Activated CD4-positive, alpha-beta memory T cell treated with anti-CD3 and anti-CD28 coated beads, Interleukin-2, amount 10 ng/mL, durations not matched to agents 7 days and 5 days (primary cell): ENCODE measurements around the gene IL16. TPM values are rescaled to one million over a fixed set of nuclear protein-coding genes. Genes with fewer than 3 reads are reported as not detected.
"Not testable (repeated sequence)": the region's sequence is repeated elsewhere in the genome, so short reads cannot be mapped to it uniquely, and the experiment has no call there.

Experiments
- CTCF ChIA-PET: fragments of 350-600 bp; sonication (Branson Sonifier 250); formaldehyde crosslinking; loops from one replicate; lab custom pipeline; 2021; ENCODE audit warnings: antibody characterized with exemption, inconsistent platforms; lab: Charles Lee
- POLR2A ChIA-PET: fragments of 350-600 bp; sonication (Branson Sonifier 250); formaldehyde crosslinking; loops from one replicate; lab custom pipeline; 2021; ENCODE audit warnings: antibody characterized with exemption; lab: Charles Lee
- DNase-seq: peaks from one replicate; pipeline ENCODE4 v3.0.0-alpha.2; 2020
- H3K27ac Mint-ChIP-seq: one replicate; pipeline ENCODE4 v1.8.0; 2021; ENCODE audit warnings: mild to moderate bottlenecking, mixed read lengths
- H3K27me3 Mint-ChIP-seq: one replicate; pipeline ENCODE4 v1.8.0; 2021; ENCODE audit warnings: mixed read lengths
- H3K36me3 Mint-ChIP-seq: one replicate; pipeline ENCODE4 v1.8.0; 2021; ENCODE audit warnings: low read depth, mixed read lengths
- H3K4me1 Mint-ChIP-seq: one replicate; pipeline ENCODE4 v1.8.0; 2021; ENCODE audit warnings: mixed read lengths
- H3K4me3 Mint-ChIP-seq: one replicate; pipeline ENCODE4 v1.8.0; 2021; ENCODE audit warnings: mild to moderate bottlenecking, mixed read lengths
- H3K9me3 Mint-ChIP-seq: one replicate; pipeline ENCODE4 v1.8.0; 2021; ENCODE audit warnings: mixed read lengths
- total RNA-seq, 2 experiments: library from RNA; stranded (reverse); gene quantifications; one replicate each; pipeline ENCODE4 v1.2.3, GENCODE V29; 2021

The IL16 gene
- total RNA-seq, 2 experiments from 2014 or later: 196 to 200 TPM

- CTCF ChIA-PET, POLR2A ChIA-PET: not testable (repeated sequence)
Observed at GRCh38 chr15:81331141-81331540, 134.5 kb downstream of the IL16 start.

DNA sequence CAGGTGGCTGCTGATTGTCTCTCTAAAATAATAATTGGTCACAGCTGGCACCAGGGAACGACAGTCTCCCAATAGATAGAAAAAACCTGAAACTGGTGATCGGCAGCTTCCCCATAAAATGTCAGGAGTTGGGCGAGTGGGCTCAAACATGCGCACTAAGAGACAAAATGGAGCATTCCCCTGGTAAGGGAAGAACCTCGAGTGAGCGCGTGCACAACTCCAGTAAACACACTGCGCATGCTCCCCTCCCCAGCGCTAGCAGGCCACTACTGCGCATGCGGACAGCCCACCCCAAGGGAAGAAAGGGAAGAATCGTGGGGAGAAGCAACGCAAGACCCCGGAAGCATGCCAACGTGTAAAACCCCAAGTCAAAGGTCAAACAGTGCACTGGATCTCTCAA is 134.9 kb downstream of the IL16 start:
- no peaks in the 10 kb centered on the region for H3K4me1 Mint-ChIP-seq
- H3K27ac Mint-ChIP-seq: no peak overlapping the region
- no peak overlapping the region for H3K4me3 Mint-ChIP-seq
- ChIA-PET CTCF (interaction anchor here (1.0 kb wide), 1 partner anchor 56 kb away, joined by 6 read pairs; no protein-coding TSS in a partner anchor), POLR2A (interaction anchor here (1.0 kb wide), 1 partner anchor 56 kb away, joined by 3 read pairs; no protein-coding TSS in a partner anchor)
- no peak for DNase-seq
- no peaks in the 10 kb centered on the region for H3K36me3 Mint-ChIP-seq
- no peaks in the 10 kb centered on the region for H3K9me3 Mint-ChIP-seq
- no peaks in the 10 kb centered on the region for H3K27me3 Mint-ChIP-seq

More at GRCh38 chr15:81331141-81331540, 134.5 kb downstream of the IL16 start:
- H3K27me3 Mint-ChIP-seq, H3K9me3 Mint-ChIP-seq, DNase-seq, H3K4me3 Mint-ChIP-seq, H3K4me1 Mint-ChIP-seq, H3K27ac Mint-ChIP-seq, H3K36me3 Mint-ChIP-seq: not testable (repeated sequence)

DNA sequence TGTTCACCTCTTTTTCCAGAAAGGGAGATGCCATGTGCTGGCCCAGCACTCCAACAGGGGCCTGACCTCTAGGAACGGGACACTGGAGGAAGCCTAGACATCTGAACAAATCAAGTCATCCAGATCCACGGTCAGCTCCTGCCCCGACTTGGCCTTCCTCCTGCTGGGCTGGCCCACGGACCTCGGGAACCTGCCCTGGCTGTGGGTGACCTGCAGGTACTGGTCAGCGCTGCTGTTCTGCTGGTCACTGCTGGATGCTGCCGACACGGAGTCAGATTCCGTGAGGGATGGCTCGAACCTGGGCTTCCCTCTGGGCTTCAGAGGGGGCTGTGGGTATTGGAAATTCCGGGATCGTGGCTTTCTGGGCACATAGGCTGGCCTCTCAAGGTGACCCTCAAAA is 135.6 kb downstream of the IL16 start:
- peaks cover 1% of the 10 kb centered on the region for H3K27me3 Mint-ChIP-seq
- POLR2A ChIA-PET: interaction anchor here (1.0 kb wide), 1 partner anchor 57 kb away, joined by 3 read pairs; no protein-coding TSS in a partner anchor

DNA sequence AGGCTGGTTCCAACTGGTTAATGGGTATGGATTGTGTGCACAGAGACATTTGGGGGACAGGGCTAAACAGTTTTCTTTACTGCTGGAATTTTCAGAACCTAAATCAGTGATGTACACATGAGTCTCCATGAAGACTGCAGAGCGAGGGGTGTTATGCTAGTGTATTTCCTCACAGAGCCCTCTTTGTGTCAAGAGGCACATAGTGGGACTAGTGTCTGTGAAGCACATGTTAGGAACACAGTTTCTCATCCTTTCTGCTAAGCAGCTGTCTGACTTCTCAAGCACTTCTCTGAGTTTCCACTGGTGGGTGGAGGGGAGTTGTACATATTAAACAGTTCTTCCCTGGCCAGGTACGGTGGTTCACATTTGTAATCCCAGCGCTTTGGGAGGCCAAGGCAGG is 136.7 kb downstream of the IL16 start:
- CTCF ChIA-PET: interaction anchor here (0.7 to 5.2 kb wide), 4 partner anchors 22 to 67 kb away, joined by 3 to 26 read pairs (median 4); no protein-coding TSS in a partner anchor
- H3K27me3 Mint-ChIP-seq: peaks cover 1% of the 10 kb centered on the region
- POLR2A ChIA-PET: no interaction called here

More for the DNA sequence above, 135.6 kb downstream of the IL16 start:
- CTCF ChIA-PET: interaction anchor here (0.6 to 1.0 kb wide), 2 partner anchors 57 to 349 kb away, joined by 4 to 6 read pairs; no protein-coding TSS in a partner anchor
- Mint-ChIP-seq H3K9me3 (no peaks in the 10 kb centered on the region), H3K36me3 (no peaks in the 10 kb centered on the region), H3K4me1 (no peaks in the 10 kb centered on the region), H3K27ac (no peak overlapping the region), H3K4me3 (no peak overlapping the region)
- no peak for DNase-seq

DNA sequence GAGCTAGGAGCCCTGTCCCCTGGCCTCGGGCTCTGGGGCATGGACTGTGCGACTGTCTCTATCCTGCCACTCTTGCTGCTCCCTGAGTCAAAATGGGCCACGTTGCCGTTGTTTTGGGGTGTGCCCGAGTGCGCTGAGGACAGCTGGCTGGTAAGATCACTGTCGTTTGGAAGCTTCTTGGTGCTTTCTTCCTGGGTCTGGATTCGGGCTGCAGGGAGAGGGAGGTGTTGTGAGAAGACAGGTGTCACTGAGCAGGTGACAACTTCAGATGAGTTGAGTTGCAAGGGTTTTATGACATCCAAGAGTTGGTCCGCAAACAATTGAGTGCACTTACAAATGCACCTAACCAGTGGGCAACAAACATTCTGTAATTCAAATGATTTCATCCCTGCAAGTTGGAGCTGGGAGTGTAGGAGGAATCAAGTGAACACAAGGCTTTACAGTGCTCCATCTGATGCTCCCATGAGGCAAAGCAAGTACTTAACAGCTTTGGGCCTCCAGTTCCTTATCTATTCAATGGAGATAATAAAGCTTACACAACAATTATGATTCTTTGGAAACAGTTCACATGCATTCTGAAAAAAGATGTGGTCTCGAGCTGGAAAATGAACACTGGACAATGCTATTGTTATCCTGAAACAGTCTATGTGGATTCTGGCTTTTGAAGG is 138.2 kb downstream of the IL16 start:
- POLR2A ChIA-PET: interaction anchor here (1.6 kb wide), 1 partner anchor 59 kb away, joined by 4 read pairs; no protein-coding TSS in a partner anchor
- no peak for DNase-seq
- Mint-ChIP-seq H3K9me3 (no peaks in the 10 kb centered on the region), H3K4me1 (no peaks in the 10 kb centered on the region), H3K27me3 (peaks cover 8% of the 10 kb centered on the region), H3K36me3 (no peaks in the 10 kb centered on the region), H3K4me3 (no peak overlapping the region), H3K27ac (no peak overlapping the region)
- CTCF ChIA-PET: interaction anchor here (0.8 to 5.2 kb wide), 8 partner anchors 7 to 773 kb away, joined by 3 to 42 read pairs (median 3); no protein-coding TSS in a partner anchor

More for the DNA sequence above, 136.7 kb downstream of the IL16 start:
- Mint-ChIP-seq H3K36me3 (no peaks in the 10 kb centered on the region), H3K9me3 (no peaks in the 10 kb centered on the region), H3K27ac (no peak overlapping the region), H3K4me1 (no peaks in the 10 kb centered on the region), H3K4me3 (no peak overlapping the region)
- no peak for DNase-seq

DNA sequence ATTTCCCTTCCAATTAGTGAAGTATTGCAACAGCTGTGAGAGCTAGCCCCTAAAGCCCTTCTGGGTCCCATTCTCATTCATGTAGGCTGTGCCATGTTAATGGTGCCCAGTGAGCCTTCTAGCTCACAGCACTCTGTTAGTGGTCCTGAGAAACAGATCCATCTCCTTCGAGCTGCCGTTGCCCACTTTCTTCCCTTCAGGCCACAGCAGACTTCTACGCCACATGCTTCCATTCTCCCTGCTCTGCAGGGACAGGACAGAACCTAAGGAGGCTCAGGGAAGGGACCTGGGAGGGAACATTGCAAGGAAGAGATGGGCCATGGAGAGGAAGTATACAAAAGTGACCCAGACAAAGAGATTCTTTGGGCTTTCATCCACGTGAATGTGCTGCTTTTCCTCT is 139.0 kb downstream of the IL16 start:
- Mint-ChIP-seq H3K27me3 (peaks cover 8% of the 10 kb centered on the region), H3K9me3 (no peaks in the 10 kb centered on the region), H3K36me3 (no peaks in the 10 kb centered on the region), H3K4me3 (no peak overlapping the region), H3K4me1 (no peaks in the 10 kb centered on the region), H3K27ac (no peak overlapping the region)
- ChIA-PET CTCF (interaction anchor here (1.1 to 5.2 kb wide), 7 partner anchors 8 to 180 kb away, joined by 3 to 42 read pairs (median 3); no protein-coding TSS in a partner anchor), POLR2A (interaction anchor here (1.6 kb wide), 1 partner anchor 60 kb away, joined by 4 read pairs; no protein-coding TSS in a partner anchor)
- DNase-seq: no peak

GRCh38 chr15:81336568-81336967 is 139.9 kb downstream of the IL16 start:
- Mint-ChIP-seq H3K4me3 (no peak overlapping the region), H3K27ac (no peak overlapping the region), H3K27me3 (peaks cover 8% of the 10 kb centered on the region), H3K9me3 (no peaks in the 10 kb centered on the region), H3K36me3 (no peaks in the 10 kb centered on the region), H3K4me1 (no peaks in the 10 kb centered on the region)
- CTCF ChIA-PET: interaction anchor here (0.6 to 5.2 kb wide), 6 partner anchors 35 to 71 kb away, joined by 3 to 42 read pairs (median 8); no protein-coding TSS in a partner anchor
- no peak for DNase-seq
- POLR2A ChIA-PET: no interaction called here

DNA sequence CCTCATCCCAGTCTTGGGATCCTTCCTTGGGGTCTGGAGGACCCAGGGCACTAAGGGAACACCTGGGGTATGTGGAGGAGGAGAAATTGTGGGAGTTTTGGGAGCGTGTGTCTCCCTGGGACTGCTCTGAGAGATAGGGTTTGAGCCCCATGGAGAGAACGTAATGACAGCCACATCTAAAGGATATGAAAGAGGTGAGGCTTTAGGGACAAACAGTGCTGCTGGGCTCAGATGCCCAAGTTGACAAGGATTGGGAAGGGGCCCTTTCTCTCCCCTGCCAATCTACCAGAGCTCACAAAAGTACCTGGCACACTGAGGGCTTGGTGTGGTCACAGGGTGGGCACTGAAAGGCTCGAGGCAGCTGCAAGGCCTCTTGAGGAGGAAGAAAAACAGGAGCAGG is 140.6 kb downstream of the IL16 start:
- no peak overlapping the region for H3K27ac Mint-ChIP-seq

GRCh38 chr15:81337713-81338157 is 141.1 kb downstream of the IL16 start:
- Mint-ChIP-seq H3K4me1 (no peaks in the 10 kb centered on the region), H3K36me3 (no peaks in the 10 kb centered on the region), H3K4me3 (no peak overlapping the region), H3K9me3 (no peaks in the 10 kb centered on the region), H3K27me3 (peaks cover 8% of the 10 kb centered on the region), H3K27ac (no peak overlapping the region)
- no peak for DNase-seq
- ChIA-PET POLR2A (interaction anchor here (1.1 kb wide), 1 partner anchor 11 kb away, joined by 3 read pairs; no protein-coding TSS in a partner anchor), CTCF (interaction anchor here (1.2 to 5.2 kb wide), 4 partner anchors 36 to 72 kb away, joined by 3 to 42 read pairs (median 16); no protein-coding TSS in a partner anchor)

More for the DNA sequence above, 140.6 kb downstream of the IL16 start:
- H3K4me3 Mint-ChIP-seq: no peak overlapping the region
- ChIA-PET CTCF (interaction anchor here (0.6 to 5.2 kb wide), 6 partner anchors 36 to 71 kb away, joined by 3 to 42 read pairs (median 8); no protein-coding TSS in a partner anchor), POLR2A (no interaction called here)
- no peaks in the 10 kb centered on the region for H3K4me1 Mint-ChIP-seq
- no peak for DNase-seq
- peaks cover 8% of the 10 kb centered on the region for H3K27me3 Mint-ChIP-seq
- no peaks in the 10 kb centered on the region for H3K36me3 Mint-ChIP-seq
- no peaks in the 10 kb centered on the region for H3K9me3 Mint-ChIP-seq

GRCh38 chr15:81338170-81339007 is 141.7 kb downstream of the IL16 start:
- Mint-ChIP-seq H3K4me3 (no peak overlapping the region), H3K4me1 (no peaks in the 10 kb centered on the region), H3K27ac (no peak overlapping the region), H3K9me3 (no peaks in the 10 kb centered on the region), H3K27me3 (peaks cover 8% of the 10 kb centered on the region), H3K36me3 (no peaks in the 10 kb centered on the region)
- CTCF ChIA-PET: interaction anchor here (5.2 kb wide), 1 partner anchor 72 kb away, joined by 26 read pairs; no protein-coding TSS in a partner anchor
- POLR2A ChIA-PET: interaction anchor here (1.1 kb wide), 1 partner anchor 11 kb away, joined by 3 read pairs; no protein-coding TSS in a partner anchor
- DNase-seq: no peak

DNA sequence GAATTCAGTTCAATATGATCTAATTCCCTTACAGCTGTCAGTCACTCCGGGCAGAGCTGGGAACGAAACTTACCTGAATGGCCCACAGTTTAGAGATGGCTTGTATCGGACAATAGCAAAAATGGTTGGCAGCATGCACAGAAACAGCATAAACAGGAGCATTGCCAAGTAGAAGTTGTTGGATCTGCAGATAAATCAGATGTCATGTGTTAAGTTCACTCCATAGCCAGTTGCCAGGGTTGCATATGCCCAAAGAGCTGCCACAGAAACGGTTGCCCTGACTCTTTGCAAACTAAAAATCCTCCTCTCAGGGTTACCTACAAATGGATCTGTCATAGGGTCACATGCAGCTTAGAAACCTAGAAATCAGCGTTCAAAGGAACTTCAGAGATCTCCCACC is 142.6 kb downstream of the IL16 start:
- DNase-seq: no peak
- Mint-ChIP-seq H3K27ac (no peak overlapping the region), H3K27me3 (peaks cover 9% of the 10 kb centered on the region), H3K36me3 (no peaks in the 10 kb centered on the region), H3K9me3 (no peaks in the 10 kb centered on the region), H3K4me1 (no peaks in the 10 kb centered on the region), H3K4me3 (no peak overlapping the region)
- POLR2A ChIA-PET: no interaction called here
- CTCF ChIA-PET: no interaction called here

DNA sequence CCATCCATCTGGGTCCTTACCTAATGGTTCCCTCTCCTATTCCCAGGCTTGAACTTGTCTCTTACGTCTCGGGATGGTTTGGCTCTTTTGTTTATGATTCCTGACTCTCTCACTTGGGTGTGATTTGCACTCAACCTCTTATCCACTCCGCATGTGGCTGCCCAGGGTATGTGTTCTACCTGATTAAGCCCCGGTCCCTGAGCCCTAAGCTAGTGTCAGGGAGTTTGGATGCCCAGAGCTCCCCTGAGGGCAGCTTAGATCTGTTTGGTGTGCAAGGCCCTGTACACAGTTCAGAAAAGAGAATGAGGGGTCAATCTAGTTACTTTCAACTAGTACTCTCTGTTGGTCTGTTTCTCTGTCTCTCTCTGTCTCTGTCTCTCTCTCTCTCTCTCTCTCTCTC is 143.2 kb downstream of the IL16 start:
- POLR2A ChIA-PET: no interaction called here
- H3K4me3 Mint-ChIP-seq: no peak overlapping the region
- no peak overlapping the region for H3K27ac Mint-ChIP-seq
- CTCF ChIA-PET: no interaction called here
- peaks cover 9% of the 10 kb centered on the region for H3K27me3 Mint-ChIP-seq
- no peaks in the 10 kb centered on the region for H3K4me1 Mint-ChIP-seq
- H3K9me3 Mint-ChIP-seq: no peaks in the 10 kb centered on the region
- DNase-seq: no peak
- H3K36me3 Mint-ChIP-seq: no peaks in the 10 kb centered on the region
